Progenitor cell of endocrine pancreas (in vitro differentiated cells): ENCODE data around the gene SPECC1L. TPM values are rescaled to one million over a fixed set of nuclear protein-coding genes. Genes with fewer than 3 reads are reported as not detected.

Source experiments
- DNase-seq: peaks from one replicate; pipeline ENCODE4 v3.0.0; 2021; ENCODE audit warnings: low spot score; ENCODE audit not compliant: unreplicated experiment
- H3K27ac Mint-ChIP-seq: 2 replicates; pipeline ENCODE4 v1.8.0; 2021; ENCODE audit warnings: mild to moderate bottlenecking, moderate library complexity, mixed read lengths
- H3K27me3 Mint-ChIP-seq: 2 replicates; pipeline ENCODE4 v1.8.0; 2021; ENCODE audit warnings: mixed read lengths
- H3K36me3 Mint-ChIP-seq: 2 replicates; pipeline ENCODE4 v1.8.0; 2022; ENCODE audit warnings: mixed read lengths; ENCODE audit not compliant: insufficient read depth
- H3K4me1 Mint-ChIP-seq: 2 replicates; pipeline ENCODE4 v1.8.0; 2021; ENCODE audit warnings: low read depth, mixed read lengths
- H3K4me3 Mint-ChIP-seq: 2 replicates; pipeline ENCODE4 v1.8.0; 2021; ENCODE audit warnings: low read depth, mild to moderate bottlenecking, moderate library complexity, mixed read lengths
- H3K9me3 Mint-ChIP-seq: 2 replicates; pipeline ENCODE4 v1.8.0; 2021; ENCODE audit warnings: low read depth, mixed read lengths
- CTCF ChIP-seq: fragments of 200-600 bp; sonication (generic); IDR thresholded peaks from one replicate; pipeline ENCODE4 v1.5.0; 2021; ENCODE audit warnings: antibody characterized with exemption, mild to moderate bottlenecking; ENCODE audit not compliant: unreplicated experiment
- total RNA-seq: library from RNA; stranded (reverse); gene quantifications from 2 replicates; pipeline ENCODE4 v1.2.1, GENCODE V29; 2021

SPECC1L gene
- total RNA-seq, 1 donor from 2014 or later: 96.9 TPM

DNA sequence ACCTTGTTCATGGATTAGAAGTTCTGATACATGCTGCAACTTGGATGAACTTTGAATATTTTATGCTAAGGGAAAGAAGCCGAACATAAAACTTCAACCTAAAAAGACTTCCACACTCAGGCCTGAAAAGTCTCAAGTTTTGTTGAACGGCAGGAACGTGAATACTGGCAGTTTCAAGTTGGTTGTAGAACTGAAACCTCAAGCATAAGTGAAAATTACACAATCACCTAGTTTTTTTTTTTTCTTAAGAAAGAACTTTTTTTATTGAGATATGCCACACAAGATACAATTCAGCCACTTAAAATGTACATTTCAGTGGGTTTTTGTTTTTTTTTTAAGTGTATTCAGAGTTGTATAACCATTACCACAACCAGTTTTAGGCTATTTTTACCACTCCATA is 106.0 kb downstream of the SPECC1L start:
- DNase-seq: no peak
- no peak overlapping the region for H3K4me3 Mint-ChIP-seq
- H3K9me3 Mint-ChIP-seq: peaks cover 4% of the 10 kb centered on the region
- H3K27ac Mint-ChIP-seq: no peak overlapping the region
- no peak for TF ChIP-seq CTCF
- H3K4me1 Mint-ChIP-seq: no peaks in the 10 kb centered on the region
- peaks cover 55% of the 10 kb centered on the region for H3K36me3 Mint-ChIP-seq
- H3K27me3 Mint-ChIP-seq: no peaks in the 10 kb centered on the region

DNA sequence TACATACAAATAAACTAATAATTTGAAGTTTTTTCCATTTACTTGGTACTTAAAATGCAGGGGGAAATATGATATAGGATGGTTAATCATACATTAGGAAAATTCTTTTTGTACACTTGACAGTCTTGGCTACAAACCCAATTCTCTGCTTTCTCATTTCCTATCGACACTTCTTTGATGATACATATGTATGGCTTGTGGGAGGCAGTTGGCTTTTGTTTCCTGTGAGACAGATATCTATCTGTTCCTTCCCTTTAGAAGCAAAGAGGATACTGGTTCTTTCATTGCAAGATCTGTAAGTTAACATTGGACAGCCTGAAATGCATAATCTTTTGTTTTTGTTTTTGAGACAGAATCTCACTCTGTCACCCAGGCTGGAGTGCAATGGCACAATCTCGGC is 108.9 kb downstream of the SPECC1L start:
- Mint-ChIP-seq H3K36me3 (peaks cover 34% of the 10 kb centered on the region), H3K27me3 (no peaks in the 10 kb centered on the region), H3K9me3 (peaks cover 4% of the 10 kb centered on the region), H3K27ac (peak overlapping the region; percentile 62), H3K4me1 (no peaks in the 10 kb centered on the region), H3K4me3 (no peak overlapping the region)
- DNase-seq: no peak
- no peak for TF ChIP-seq CTCF

- peak overlapping the region; percentile 62 for H3K27ac Mint-ChIP-seq
- peaks cover 29% of the 10 kb centered on the region for H3K36me3 Mint-ChIP-seq
- H3K27me3 Mint-ChIP-seq: no peaks in the 10 kb centered on the region
- no peak for TF ChIP-seq CTCF
- no peaks in the 10 kb centered on the region for H3K4me1 Mint-ChIP-seq
- H3K9me3 Mint-ChIP-seq: no peaks in the 10 kb centered on the region
- no peak for DNase-seq
- H3K4me3 Mint-ChIP-seq: no peak overlapping the region
Measured at GRCh38 chr22:24380220-24380904, 109.7 kb downstream of the SPECC1L start.

DNA sequence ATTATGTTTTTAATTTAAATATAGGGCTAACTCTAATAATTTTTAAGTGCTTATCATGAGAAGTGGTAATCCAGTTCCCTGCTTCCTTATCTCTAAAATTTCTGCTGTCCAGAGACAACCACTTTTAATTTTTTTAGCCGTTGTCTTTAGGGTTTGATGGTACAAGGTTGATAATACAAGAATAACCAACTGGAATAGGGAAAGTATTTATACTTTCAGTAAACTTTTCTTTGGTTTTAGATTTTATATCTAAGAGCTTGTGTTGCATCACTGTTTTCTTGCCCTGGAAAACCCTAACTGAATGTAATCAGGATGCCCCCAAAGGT is 110.2 kb downstream of the SPECC1L start:
- H3K36me3 Mint-ChIP-seq: peaks cover 24% of the 10 kb centered on the region
- no peak for DNase-seq
- H3K4me1 Mint-ChIP-seq: no peaks in the 10 kb centered on the region
- H3K27ac Mint-ChIP-seq: no peak overlapping the region
- no peak for TF ChIP-seq CTCF
- no peaks in the 10 kb centered on the region for H3K9me3 Mint-ChIP-seq
- no peak overlapping the region for H3K4me3 Mint-ChIP-seq
- H3K27me3 Mint-ChIP-seq: no peaks in the 10 kb centered on the region

GRCh38 chr22:24383061-24383460 is 112.4 kb downstream of the SPECC1L start:
- TF ChIP-seq CTCF: no peak
- H3K9me3 Mint-ChIP-seq: no peaks in the 10 kb centered on the region
- DNase-seq: no peak
- H3K27me3 Mint-ChIP-seq: no peaks in the 10 kb centered on the region
- no peaks in the 10 kb centered on the region for H3K4me1 Mint-ChIP-seq
- H3K4me3 Mint-ChIP-seq: no peak overlapping the region
- peaks cover 9% of the 10 kb centered on the region for H3K36me3 Mint-ChIP-seq
- no peak overlapping the region for H3K27ac Mint-ChIP-seq
